Measurements from ENCODE around the gene PPP1R13B.

Gene PPP1R13B

GRCh38 chr14:103801459-103801858 is 45.9 kb downstream of the PPP1R13B start (continued):
- TF ChIP-seq ZNF792 (tag by site-specific recombination; IDR thresholded peaks at IDR 0.05) = no peak
- no peak for TF ChIP-seq ZNF707 (tag by site-specific recombination; IDR thresholded peaks at IDR 0.05)
- no peak for TF ChIP-seq ZNF157 (tag by site-specific recombination; IDR thresholded peaks at IDR 0.05)
- TF ChIP-seq ZNF121 (tag by site-specific recombination; IDR thresholded peaks at IDR 0.05) = no peak
- TF ChIP-seq WT1 (tag by site-specific recombination; IDR thresholded peaks at IDR 0.05) = peak; percentile 89
- TF ChIP-seq ZNF48 (tag by site-specific recombination; IDR thresholded peaks at IDR 0.05) = no peak
- no peak for TF ChIP-seq ZNF26 (tag by site-specific recombination; IDR thresholded peaks at IDR 0.05)
- TF ChIP-seq ZNF280D (tag by site-specific recombination; IDR thresholded peaks at IDR 0.05) = no peak
- no peak for TF ChIP-seq ZNF175 (tag by site-specific recombination; IDR thresholded peaks at IDR 0.05)
- TF ChIP-seq ZSCAN23 (tag by site-specific recombination; IDR thresholded peaks at IDR 0.05) = no peak; the same call in 1 of the 2 replicates
- TF ChIP-seq PRDM1 (tag by site-specific recombination; IDR thresholded peaks at IDR 0.05) = peak; percentile 92
- TF ChIP-seq SCRT1 (tag by site-specific recombination; IDR thresholded peaks at IDR 0.05; ENCODE audit: borderline replicate concordance) = no peak
- TF ChIP-seq ZNF670 (tag by site-specific recombination; IDR thresholded peaks at IDR 0.05; ENCODE audit: low read depth) = no peak
- TF ChIP-seq PRDM10 (tag by site-specific recombination; IDR thresholded peaks at IDR 0.05) = no peak; the same call in 1 of the 2 replicates
- TF ChIP-seq ZNF23 (tag by site-specific recombination; IDR thresholded peaks at IDR 0.05; ENCODE audit: borderline replicate concordance) = no peak
- no peak for TF ChIP-seq ZNF555 (tag by site-specific recombination; conservative IDR thresholded peaks at IDR 0.05)
- TF ChIP-seq ZNF311 (tag by site-specific recombination; IDR thresholded peaks at IDR 0.05; ENCODE audit: borderline replicate concordance) = no peak
- TF ChIP-seq ZNF558 (tag by site-specific recombination; IDR thresholded peaks at IDR 0.05) = peak; percentile 91
- TF ChIP-seq PBX3 (CRISPR knock-in tag; IDR thresholded peaks at IDR 0.05) = no peak
- TF ChIP-seq YY1 (tag by site-specific recombination; IDR thresholded peaks at IDR 0.05) = no peak
- TF ChIP-seq ZNF645 (tag by site-specific recombination; IDR thresholded peaks at IDR 0.05) = no peak
- TF ChIP-seq ZNF138 (tag by site-specific recombination; IDR thresholded peaks at IDR 0.05; ENCODE audit: borderline replicate concordance) = no peak
- TF ChIP-seq PRDM4 (tag by site-specific recombination; IDR thresholded peaks at IDR 0.05) = no peak
- TF ChIP-seq MYNN (tag by site-specific recombination; IDR thresholded peaks at IDR 0.05; ENCODE audit: borderline replicate concordance) = no peak
- no peak for TF ChIP-seq ZNF239 (tag by site-specific recombination; IDR thresholded peaks at IDR 0.05)

All from HEK293 (cell line).